Renal cortex interstitium (tissue), 11 donors: ENCODE results near the gene PHACTR1. TPM values are rescaled to one million over a fixed set of nuclear protein-coding genes. Genes with fewer than 3 reads are reported as not detected.
A peak's percentile ranks its signal among the peaks of the same experiment; 100 is the strongest.

Experiments
- DNase-seq, 11 donors: peaks; one replicate each; pipeline ENCODE4 v3.0.0-alpha.2; 2013; ENCODE audit warnings: low read depth in 9 of 11, low spot score in 4 of 11; ENCODE audit errors: extremely low read depth in 1 of 11
- polyA plus RNA-seq, 3 donors: library from polyadenylated mRNA; unstranded; fragments of 120-200 nt; gene quantifications; one replicate each; pipeline ENCODE4 v1.2.1, GENCODE V29; 2013; ENCODE audit not compliant: insufficient read length in 3 of 3

The PHACTR1 gene
- polyA plus RNA-seq, 3 donors, result 13.6 to 23.2 (median 15.0) TPM

GRCh38 chr6:12882761-12883290, 166.3 kb downstream of the PHACTR1 start:
- DNase-seq, result no peak

- no peak for DNase-seq
Measured at GRCh38 chr6:12884983-12885382, 168.4 kb downstream of the PHACTR1 start.

GRCh38 chr6:12886961-12887775, 170.6 kb downstream of the PHACTR1 start:
- DNase-seq, result peak in 1 of 11 donors; percentile 23

- no peak for DNase-seq
Measured at GRCh38 chr6:12890171-12890790, 173.7 kb downstream of the PHACTR1 start.

GRCh38 chr6:12891595-12891994, 175.0 kb downstream of the PHACTR1 start:
- DNase-seq, result no peak

- DNase-seq, result peak in 2 of 11 donors; percentile 18 to 25
Measured at GRCh38 chr6:12892151-12892550, 175.6 kb downstream of the PHACTR1 start.

- no peak for DNase-seq
Measured at GRCh38 chr6:12893036-12893435, 176.5 kb downstream of the PHACTR1 start.

- DNase-seq, result no peak
Measured at GRCh38 chr6:12895721-12896120, 179.2 kb downstream of the PHACTR1 start.

GRCh38 chr6:12896208-12896733, 179.7 kb downstream of the PHACTR1 start:
- no peak for DNase-seq

- no peak for DNase-seq
Measured at GRCh38 chr6:12898603-12899002, 182.0 kb downstream of the PHACTR1 start.

- DNase-seq, result no peak
Measured at GRCh38 chr6:12899046-12899833, 182.7 kb downstream of the PHACTR1 start.

GRCh38 chr6:12903246-12903645, 186.7 kb downstream of the PHACTR1 start:
- DNase-seq, result no peak

- no peak for DNase-seq
Measured at GRCh38 chr6:12909833-12910232, 193.3 kb downstream of the PHACTR1 start.

GRCh38 chr6:12911427-12911826, 194.9 kb downstream of the PHACTR1 start:
- peak in 1 of 11 donors; percentile 56 for DNase-seq

- DNase-seq, result no peak
Measured at GRCh38 chr6:12913201-12913600, 196.6 kb downstream of the PHACTR1 start.

- DNase-seq, result no peak
Measured at GRCh38 chr6:12916006-12916405, 199.4 kb downstream of the PHACTR1 start.

- no peak for DNase-seq
Measured at GRCh38 chr6:12916420-12917136, 200.0 kb downstream of the PHACTR1 start.

GRCh38 chr6:12921467-12921866, 204.9 kb downstream of the PHACTR1 start:
- DNase-seq, result no peak
